ENCODE data around the gene GPR132. TPM values are rescaled to one million over a fixed set of nuclear protein-coding genes. Genes with fewer than 3 reads are reported as not detected.

The GPR132 gene
- total and polyA plus RNA-seq, 2 of the 13 experiments (the other 11 are each of a cell fraction or from before 2014, with no cell fraction given) = not detected

- intact Hi-C loops (cut with micrococcal nuclease; ENCODE audit: unreplicated experiment) = no loop called here
- DNase-seq (ENCODE audit: low spot score) (no peak), ATAC-seq (peak; percentile 35), FAIRE-seq (no peak)
- Histone ChIP-seq H3K36me3 (replicated peaks in 1 of 2; ENCODE audit: control insufficient read depth in 1 of 2, insufficient read depth in 2 of 2, low read length in 2 of 2) (no peaks in the 10 kb centered on the region), H3K27me3 (ENCODE audit: control insufficient read depth in 1 of 2, insufficient read depth in 2 of 2, low read length in 2 of 2) (peaks cover 8 to 48% of the 10 kb centered on the region in 2 experiments), H3K4me3 (replicated peaks in 1 of 3; ENCODE audit: insufficient read depth in 1 of 3, low read depth in 2 of 3, low read length in 3 of 3) (no peak overlapping the region), H3K4me1 (ENCODE audit: insufficient read depth, low read length) (peaks cover 2% of the 10 kb centered on the region), H3K4me2 (ENCODE audit: low read depth, low read length) (no peak overlapping the region), H2AFZ (ENCODE audit: low read length) (no peak overlapping the region), H3K27ac (ENCODE audit: extremely low read length, insufficient read depth, low read length) (no peak overlapping the region), H3K79me2 (ENCODE audit: insufficient read depth, low read length) (no peaks in the 10 kb centered on the region), H3K9ac (ENCODE audit: insufficient read depth, low read depth, low read length) (no peak overlapping the region), H3K9me3 (ENCODE audit: low read length) (no peaks in the 10 kb centered on the region), H4K20me1 (ENCODE audit: insufficient read depth, low read length) (no peaks in the 10 kb centered on the region)
- TF ChIP-seq ZNF879 (CRISPR knock-in tag; IDR thresholded peaks at IDR 0.05) (no peak), CTCF (CRISPR knock-in tag; IDR thresholded peaks at IDR 0.05) (0 out of 2 replicates have a peak, but pooled peaks have one; percentile 9)
- POLR2A ChIA-PET = no interaction called here
- BruUV-seq (replicated peaks) = no TSS peak
- WGBS (ENCODE audit: low lambda C conversion rate) = 39% methylated on average over 14 of the region's 22 CpGs
- CTCF ChIA-PET (ENCODE audit: low intra/inter-chr PET ratio, low total read pairs) = no interaction called here
- in situ Hi-C loops (cut with HindIII; ENCODE audit: extremely low pct_ligation_motif_present, low pct_unique_long_range_greater_than_20kb) = no loop called here
These were observed 6.0 kb downstream of the GPR132 start for GRCh38 chr14:105059035-105059924.

- ChIA-PET CTCF (ENCODE audit: low intra/inter-chr PET ratio, low total read pairs) (no interaction called here), POLR2A (no interaction called here)
- peaks cover 8 to 54% of the 10 kb centered on the region in 2 experiments for H3K27me3 ChIP-seq (ENCODE audit: control insufficient read depth in 1 of 2, insufficient read depth in 2 of 2, low read length in 2 of 2)
- no peak for TF ChIP-seq FOXO1 (CRISPR knock-in tag; IDR thresholded peaks at IDR 0.05)
- TF ChIP-seq RFXANK (CRISPR knock-in tag; IDR thresholded peaks at IDR 0.05) = no peak
- no peak for TF ChIP-seq ZNF780A (CRISPR knock-in tag; IDR thresholded peaks at IDR 0.05)
- TF ChIP-seq ZSCAN29 (CRISPR knock-in tag; conservative IDR thresholded peaks at IDR 0.05) = no peak
- TF ChIP-seq RBM22 (optimal IDR thresholded peaks at IDR 0.05; ENCODE audit: low read length) = no peak
- no peak for TF ChIP-seq ELF4 (CRISPR knock-in tag; IDR thresholded peaks at IDR 0.05; ENCODE audit: borderline replicate concordance)
- TF ChIP-seq CBX5 (CRISPR knock-in tag; IDR thresholded peaks at IDR 0.05; ENCODE audit: borderline replicate concordance) = no peak
- TF ChIP-seq ZBTB1 (CRISPR knock-in tag; IDR thresholded peaks at IDR 0.05; ENCODE audit: borderline replicate concordance) = no peak
- no peak for TF ChIP-seq SOX13 (IDR thresholded peaks at IDR 0.05)
- TF ChIP-seq SOX13 (CRISPR knock-in tag; conservative IDR thresholded peaks at IDR 0.05 in 1 of 2, IDR thresholded peaks at IDR 0.05 in 1 of 2) = no peak
- no peak for TF ChIP-seq TBX2 (CRISPR knock-in tag; IDR thresholded peaks at IDR 0.05; ENCODE audit: borderline replicate concordance)
- WGBS (ENCODE audit: low lambda C conversion rate) = 40% methylated on average over 9 of the region's 14 CpGs
- H3K9me3 ChIP-seq (ENCODE audit: low read length) = no peaks in the 10 kb centered on the region
- ATAC-seq = no peak
- no peak overlapping the region for H3K9ac ChIP-seq (ENCODE audit: insufficient read depth, low read depth, low read length)
- no peak overlapping the region for H3K4me2 ChIP-seq (ENCODE audit: low read depth, low read length)
- FAIRE-seq = no peak
- in situ Hi-C loops (cut with HindIII; ENCODE audit: extremely low pct_ligation_motif_present, low pct_unique_long_range_greater_than_20kb) (no loop called here), intact Hi-C loops (cut with micrococcal nuclease; ENCODE audit: unreplicated experiment) (no loop called here)
- no peaks in the 10 kb centered on the region for H3K79me2 ChIP-seq (ENCODE audit: insufficient read depth, low read length)
- no peaks in the 10 kb centered on the region for H3K4me1 ChIP-seq (ENCODE audit: insufficient read depth, low read length)
- BruUV-seq (replicated peaks) = no TSS peak
- H2AFZ ChIP-seq (ENCODE audit: low read length) = no peak overlapping the region
- H3K27ac ChIP-seq (ENCODE audit: extremely low read length, insufficient read depth, low read length) = no peak overlapping the region
- DNase-seq (ENCODE audit: low spot score) = no peak
- no peaks in the 10 kb centered on the region for H4K20me1 ChIP-seq (ENCODE audit: insufficient read depth, low read length)
- no peaks in the 10 kb centered on the region for H3K36me3 ChIP-seq (replicated peaks in 1 of 2; ENCODE audit: control insufficient read depth in 1 of 2, insufficient read depth in 2 of 2, low read length in 2 of 2)
- no peak overlapping the region for H3K4me3 ChIP-seq (replicated peaks in 1 of 3; ENCODE audit: insufficient read depth in 1 of 3, low read depth in 2 of 3, low read length in 3 of 3)
These were observed 6.7 kb downstream of the GPR132 start for GRCh38 chr14:105058521-105059034.

All from HepG2 (cell line).